Glutamatergic neuron (in vitro differentiated cells): ENCODE results near the gene DEPDC5. TPM values are rescaled to one million over a fixed set of nuclear protein-coding genes. Genes with fewer than 3 reads are reported as not detected.

Experiments used
- DNase-seq: peaks from one replicate; pipeline ENCODE4 v3.0.0; 2022
- H3K27ac Mint-ChIP-seq: one replicate; pipeline ENCODE4 v1.8.0; 2020; ENCODE audit warnings: mild to moderate bottlenecking, mixed read lengths, inconsistent platforms; ENCODE audit not compliant: unreplicated experiment
- H3K27me3 Mint-ChIP-seq: one replicate; pipeline ENCODE4 v1.8.0; 2020; ENCODE audit warnings: mild to moderate bottlenecking, moderate library complexity, mixed read lengths, inconsistent platforms; ENCODE audit not compliant: unreplicated experiment
- H3K36me3 Mint-ChIP-seq: one replicate; pipeline ENCODE4 v1.8.0; 2020; ENCODE audit warnings: mild to moderate bottlenecking, mixed read lengths, inconsistent platforms; ENCODE audit not compliant: unreplicated experiment
- H3K4me1 Mint-ChIP-seq: one replicate; pipeline ENCODE4 v1.8.0; 2020; ENCODE audit warnings: mild to moderate bottlenecking, low read depth, mixed read lengths, inconsistent platforms; ENCODE audit not compliant: unreplicated experiment
- H3K4me3 Mint-ChIP-seq: one replicate; pipeline ENCODE4 v1.8.0; 2020; ENCODE audit warnings: mild to moderate bottlenecking, mixed read lengths, inconsistent platforms; ENCODE audit not compliant: unreplicated experiment
- H3K9me3 Mint-ChIP-seq: one replicate; pipeline ENCODE4 v1.8.0; 2020; ENCODE audit warnings: mild to moderate bottlenecking, moderate library complexity, mixed read lengths, inconsistent platforms; ENCODE audit not compliant: unreplicated experiment
- CTCF ChIP-seq: fragments of 200-600 bp; sonication (generic); IDR thresholded peaks from one replicate; pipeline ENCODE4 v1.5.0; 2021; ENCODE audit not compliant: partially characterized antibody, unreplicated experiment
- total RNA-seq: library from RNA; stranded (reverse); fragmentation: NEBNext Ultra II Directional; extraction: Animal tissue kit (Norgen Biotek cat#: 25700); gene quantifications from one replicate; pipeline ENCODE4 v1.2.1, GENCODE V29; 2021; ENCODE audit not compliant: unreplicated experiment

DEPDC5 gene
- total RNA-seq, 1 donor from 2014 or later, result 32.0 TPM

- TF ChIP-seq CTCF, result no peak
- no peaks in the 10 kb centered on the region for H3K36me3 Mint-ChIP-seq
- no peak overlapping the region for H3K27ac Mint-ChIP-seq
- H3K27me3 Mint-ChIP-seq, result no peaks in the 10 kb centered on the region
- no peak for DNase-seq
- H3K4me1 Mint-ChIP-seq, result peaks cover 5% of the 10 kb centered on the region
- H3K4me3 Mint-ChIP-seq, result no peak overlapping the region
- no peaks in the 10 kb centered on the region for H3K9me3 Mint-ChIP-seq
These were observed 113.8 kb downstream of the DEPDC5 start for GRCh38 chr22:31867386-31868153.

- no peak for DNase-seq
- no peaks in the 10 kb centered on the region for H3K9me3 Mint-ChIP-seq
- peaks cover 5% of the 10 kb centered on the region for H3K4me1 Mint-ChIP-seq
- H3K27me3 Mint-ChIP-seq, result no peaks in the 10 kb centered on the region
- H3K4me3 Mint-ChIP-seq, result no peak overlapping the region
- H3K27ac Mint-ChIP-seq, result no peak overlapping the region
- no peaks in the 10 kb centered on the region for H3K36me3 Mint-ChIP-seq
- TF ChIP-seq CTCF, result no peak
These were observed 115.9 kb downstream of the DEPDC5 start for GRCh38 chr22:31869739-31870138.

- Mint-ChIP-seq H3K36me3 (no peaks in the 10 kb centered on the region), H3K27ac (no peak overlapping the region), H3K4me1 (peaks cover 5% of the 10 kb centered on the region), H3K4me3 (no peak overlapping the region), H3K9me3 (no peaks in the 10 kb centered on the region), H3K27me3 (no peaks in the 10 kb centered on the region)
- TF ChIP-seq CTCF, result no peak
- no peak for DNase-seq
These were observed 117.1 kb downstream of the DEPDC5 start for GRCh38 chr22:31870890-31871289.

- DNase-seq, result no peak
- Mint-ChIP-seq H3K4me3 (no peak overlapping the region), H3K4me1 (peaks cover 5% of the 10 kb centered on the region), H3K9me3 (no peaks in the 10 kb centered on the region), H3K27ac (no peak overlapping the region), H3K27me3 (no peaks in the 10 kb centered on the region), H3K36me3 (no peaks in the 10 kb centered on the region)
- TF ChIP-seq CTCF, result no peak
These were observed 117.7 kb downstream of the DEPDC5 start for GRCh38 chr22:31871480-31871879.

GRCh38 chr22:31872209-31872608 is 118.4 kb downstream of the DEPDC5 start:
- no peak overlapping the region for H3K27ac Mint-ChIP-seq
- no peak for TF ChIP-seq CTCF
- H3K4me3 Mint-ChIP-seq, result no peak overlapping the region
- peaks cover 2% of the 10 kb centered on the region for H3K4me1 Mint-ChIP-seq
- no peak for DNase-seq
- no peaks in the 10 kb centered on the region for H3K27me3 Mint-ChIP-seq
- no peaks in the 10 kb centered on the region for H3K9me3 Mint-ChIP-seq
- no peaks in the 10 kb centered on the region for H3K36me3 Mint-ChIP-seq
